HG03060 (cell line): Measurements from ENCODE around the gene AJUBA.
"Not testable (repeated sequence)": the region's sequence is repeated elsewhere in the genome, so short reads cannot be mapped to it uniquely, and the experiment has no call there.

Experiments used
- ATAC-seq: cut with Tn5 transposase; IDR thresholded peaks from one replicate; pipeline ENCODE4 v1.9.1; 2021; ENCODE audit warnings: low read depth, moderate number of reproducible peaks; ENCODE audit not compliant: unreplicated experiment

The AJUBA gene

GRCh38 chr14:22982477-22983245 lies at the start of gene AJUBA:
TSS of gene AJUBA (minus strand) at chr14:22982551. CDS start at chr14:22982266, 285 bp downstream.
- ATAC-seq, result no peak

GRCh38 chr14:23030936-23031335 lies 48.6 kb upstream of the AJUBA start:
- ATAC-seq, result no peak

- ATAC-seq, result no peak
Measured at GRCh38 chr14:23028799-23029198, 46.4 kb upstream of the AJUBA start.

- no peak for ATAC-seq
Measured at GRCh38 chr14:23025151-23025814, 42.9 kb upstream of the AJUBA start.

GRCh38 chr14:23024612-23025075 lies 42.3 kb upstream of the AJUBA start:
- ATAC-seq, result no peak

- ATAC-seq, result no peak
Measured at GRCh38 chr14:23023795-23024152, 41.4 kb upstream of the AJUBA start.

GRCh38 chr14:23023022-23023794 lies 40.9 kb upstream of the AJUBA start:
- no peak for ATAC-seq

GRCh38 chr14:23021889-23022442 lies 39.6 kb upstream of the AJUBA start:
- ATAC-seq, result no peak

- no peak for ATAC-seq
Measured at GRCh38 chr14:23021434-23021833, 39.1 kb upstream of the AJUBA start.

GRCh38 chr14:23020143-23021128 lies 38.1 kb upstream of the AJUBA start:
- ATAC-seq, result no peak

- ATAC-seq, result no peak
Measured at GRCh38 chr14:23018107-23018506, 35.8 kb upstream of the AJUBA start.

GRCh38 chr14:23017091-23017490 lies 34.7 kb upstream of the AJUBA start:
- ATAC-seq, result no peak

GRCh38 chr14:23015618-23016017 lies 33.3 kb upstream of the AJUBA start:
- ATAC-seq, result no peak

- ATAC-seq, result not testable (repeated sequence)
Measured at GRCh38 chr14:23013749-23014054, 31.4 kb upstream of the AJUBA start.

- ATAC-seq, result no peak
Measured at GRCh38 chr14:23013054-23013748, 30.9 kb upstream of the AJUBA start.

GRCh38 chr14:23009939-23010726 lies 27.8 kb upstream of the AJUBA start, which contains the start of gene C14orf93:
TSS of gene C14orf93 (minus strand) at chr14:23010143. CDS start at chr14:22999023, 11,120 bp downstream.
- no peak for ATAC-seq

- no peak for ATAC-seq
Measured at GRCh38 chr14:23009483-23009938, 27.2 kb upstream of the AJUBA start.

- ATAC-seq, result no peak
Measured at GRCh38 chr14:23008831-23009230, 26.5 kb upstream of the AJUBA start.
